NCI-H1694 treated with DMSO at 0.1 percent for 48 hours (cell line): ENCODE measurements around the gene KCTD16.

ENCODE experiments used
- DNase-seq: peaks from one replicate; lab custom pipeline; 2025; lab: John Stamatoyannopoulos, UW

Gene KCTD16

DNA sequence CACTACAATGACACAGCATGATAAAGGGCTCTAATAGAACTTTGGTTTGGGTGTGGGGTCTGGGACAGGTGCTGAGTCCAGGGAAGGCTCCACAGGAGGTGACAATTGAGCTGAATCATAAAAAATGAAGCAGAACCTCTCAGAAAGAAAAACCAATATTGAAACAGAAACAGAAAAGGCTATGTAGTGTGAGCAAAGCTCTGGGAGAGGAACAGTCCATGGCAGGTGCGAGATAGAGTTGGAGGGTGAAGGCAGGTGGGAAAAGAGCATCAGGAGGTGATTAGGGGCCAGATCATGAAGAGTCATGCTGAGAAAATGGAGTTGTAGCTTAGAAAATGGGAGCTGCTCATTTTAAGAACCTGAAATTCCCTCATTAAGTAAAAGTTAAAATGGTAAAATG lies 164.9 kb downstream of the KCTD16 start:
- no peak for DNase-seq

DNA sequence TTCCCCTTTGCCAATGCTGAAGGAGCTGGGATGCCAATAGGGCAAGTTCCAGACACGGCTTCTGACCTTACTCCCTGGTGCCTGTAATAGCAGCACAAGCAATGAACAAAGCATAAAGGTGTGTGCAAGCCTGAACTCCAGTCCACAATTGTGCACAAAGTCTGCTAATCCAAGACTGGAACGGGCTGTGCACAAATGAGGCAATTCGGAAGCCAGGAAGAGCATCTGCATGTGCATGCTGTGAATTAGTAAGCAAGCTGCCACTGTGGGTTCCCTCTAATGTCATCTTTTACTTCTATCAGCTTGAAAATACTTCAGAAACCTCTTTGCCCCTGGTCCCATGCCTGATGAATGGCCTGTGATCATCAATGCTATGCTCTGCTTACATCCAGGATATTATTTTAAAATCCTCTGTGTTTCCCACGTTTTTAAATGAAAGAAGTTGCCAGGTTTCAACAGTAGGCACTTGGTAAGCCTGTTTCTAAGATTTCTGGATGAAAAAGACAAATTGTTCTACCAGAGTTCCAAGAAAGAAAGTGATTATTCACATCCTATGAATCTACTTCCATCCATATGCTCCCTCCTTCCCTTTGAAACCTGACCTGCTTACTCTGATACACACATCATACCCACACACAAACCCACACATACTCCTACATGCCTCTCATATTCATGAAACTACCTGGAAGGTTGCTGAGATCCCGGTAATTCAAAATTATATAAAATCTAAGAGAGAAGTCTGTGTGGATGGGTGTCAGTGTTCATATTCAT lies 165.7 kb downstream of the KCTD16 start:
- no peak for DNase-seq

DNA sequence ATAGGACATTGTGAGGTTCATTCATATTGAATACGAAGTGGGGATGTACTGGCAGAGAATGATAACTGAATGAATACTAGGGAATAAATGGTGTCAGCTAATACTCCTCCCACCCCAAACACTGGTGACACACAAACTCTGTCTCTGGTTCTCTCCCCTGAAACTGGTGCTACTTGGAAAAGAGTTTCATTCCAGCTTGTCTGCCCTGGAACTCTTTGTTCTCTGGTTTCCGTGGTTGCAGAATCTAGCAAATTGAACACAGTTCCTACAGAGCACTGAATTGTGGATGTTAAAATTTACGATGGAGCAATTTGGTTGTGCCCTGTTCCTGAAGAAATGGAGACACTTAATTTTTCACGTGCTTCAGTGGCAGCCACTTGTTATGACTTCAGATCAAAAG lies 181.7 kb downstream of the KCTD16 start:
- DNase-seq = no peak

DNA sequence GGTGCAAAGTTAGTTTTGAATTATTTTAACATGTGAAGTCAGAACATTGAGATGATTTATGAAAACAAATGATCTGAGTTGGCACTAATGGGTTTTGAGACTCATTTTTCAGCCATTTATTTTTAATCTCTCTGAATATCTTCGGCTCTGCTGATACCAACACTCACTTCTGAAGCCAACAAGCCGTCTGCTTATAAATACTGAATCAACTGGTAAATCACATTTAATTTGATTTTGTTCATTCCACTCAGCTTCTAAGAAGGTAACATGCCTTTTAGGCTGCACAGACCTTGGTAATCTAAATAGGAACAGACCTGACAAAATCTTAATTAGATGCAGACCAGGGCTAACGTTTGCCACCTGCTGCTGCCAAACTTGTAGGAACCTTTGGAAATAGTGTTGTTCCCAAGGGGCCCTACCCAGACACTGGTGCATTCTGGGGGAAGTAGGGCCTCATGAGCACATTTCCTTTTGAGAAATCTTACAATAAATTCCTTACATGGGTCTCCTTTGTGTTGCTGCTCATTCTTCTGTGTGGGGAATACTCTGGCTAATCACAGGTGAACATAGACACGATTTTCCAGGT lies 182.2 kb downstream of the KCTD16 start:
- DNase-seq = no peak

DNA sequence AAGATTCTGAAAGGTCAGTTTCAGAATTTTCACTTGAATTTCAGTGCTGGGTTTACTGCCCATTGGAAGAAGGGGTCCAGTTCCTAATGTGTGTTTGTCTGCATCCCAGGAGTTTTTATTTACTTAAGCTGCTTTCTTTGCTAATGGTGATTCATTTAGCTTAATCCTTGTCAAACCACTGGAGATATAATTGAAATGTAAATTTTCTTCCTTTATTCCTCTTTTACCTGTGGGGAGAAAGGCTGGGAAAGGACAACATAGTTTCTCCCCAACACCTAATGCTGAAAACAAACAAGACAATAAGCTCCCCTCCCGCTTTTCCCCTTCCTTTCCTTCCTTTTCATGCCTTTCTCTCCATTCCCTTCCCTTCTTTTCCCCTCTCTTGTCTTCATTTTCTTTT lies 185.8 kb downstream of the KCTD16 start:
- no peak for DNase-seq

DNA sequence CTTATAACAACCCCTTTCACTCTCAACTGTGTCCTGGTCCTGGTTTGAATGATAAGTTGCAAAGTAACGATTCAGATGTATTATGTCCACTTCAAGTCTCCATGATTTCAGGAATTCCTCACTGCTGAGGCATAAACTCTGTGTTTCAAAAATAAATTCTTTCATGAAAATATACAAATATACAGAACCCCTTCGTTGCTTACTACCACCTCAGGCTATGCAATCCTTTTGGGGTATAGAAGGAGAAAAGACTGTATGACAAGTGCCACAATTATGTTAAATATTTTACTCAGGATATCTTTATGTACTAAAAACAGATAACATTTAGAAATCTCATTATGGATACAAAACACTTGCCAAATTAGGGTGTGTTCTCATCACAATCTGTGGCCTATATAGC lies 190.7 kb downstream of the KCTD16 start:
- no peak for DNase-seq

DNA sequence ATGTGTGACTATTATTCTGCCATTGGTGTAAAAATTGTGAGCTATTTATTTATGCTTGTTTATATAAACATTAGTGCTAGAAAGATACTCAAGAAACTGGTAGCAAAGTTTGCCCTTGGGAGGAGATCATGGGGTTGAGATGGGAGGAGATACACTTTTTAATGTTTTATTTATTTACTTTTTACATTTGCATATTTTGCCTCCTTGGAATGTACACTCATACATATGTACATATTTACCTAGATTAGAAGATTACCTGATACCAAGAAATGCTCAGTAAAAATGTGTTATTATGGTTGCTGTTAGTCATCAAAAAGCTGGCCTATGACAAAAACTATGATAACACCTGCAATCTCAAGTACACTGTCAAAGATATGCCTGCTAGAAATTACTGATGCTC lies 195.2 kb downstream of the KCTD16 start:
- DNase-seq = no peak

DNA sequence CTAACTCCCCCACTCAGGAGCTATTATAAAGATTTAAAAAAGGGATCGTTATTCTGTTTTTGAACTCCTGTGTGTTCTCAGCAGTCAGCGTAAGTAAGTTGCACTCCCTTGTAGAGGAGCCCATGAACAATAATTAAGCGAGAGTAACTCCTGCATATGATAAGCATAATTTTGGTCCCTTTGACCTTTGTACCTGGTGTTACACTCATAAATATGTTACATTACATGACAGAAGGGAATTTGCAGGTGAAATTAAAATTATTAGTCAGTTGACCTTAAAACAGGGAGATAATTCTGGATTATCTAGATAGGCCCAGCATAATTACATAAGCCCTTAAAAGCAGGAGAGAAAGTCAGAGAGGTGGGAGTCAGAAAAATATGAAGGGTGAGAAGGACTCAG lies 197.3 kb downstream of the KCTD16 start:
- no peak for DNase-seq

DNA sequence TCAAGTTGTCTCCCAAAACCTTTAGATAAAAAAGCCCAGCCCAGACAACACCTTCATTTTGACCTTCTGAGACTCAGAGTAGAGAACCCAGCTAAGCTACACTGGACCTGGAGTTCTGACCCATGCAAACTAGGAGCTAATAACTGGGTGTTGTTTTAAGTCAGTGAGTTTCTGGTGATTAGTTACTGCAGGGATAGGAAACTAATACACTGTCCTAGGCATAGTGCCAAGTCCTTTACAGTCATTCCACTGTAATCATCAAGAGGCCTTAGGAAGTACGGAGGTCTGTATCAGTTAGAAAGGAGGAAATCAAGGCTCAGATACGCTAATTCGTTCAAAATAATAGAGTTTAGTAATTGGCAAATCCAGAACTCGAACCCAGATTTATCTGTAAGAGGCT lies 197.9 kb downstream of the KCTD16 start:
- no peak for DNase-seq

DNA sequence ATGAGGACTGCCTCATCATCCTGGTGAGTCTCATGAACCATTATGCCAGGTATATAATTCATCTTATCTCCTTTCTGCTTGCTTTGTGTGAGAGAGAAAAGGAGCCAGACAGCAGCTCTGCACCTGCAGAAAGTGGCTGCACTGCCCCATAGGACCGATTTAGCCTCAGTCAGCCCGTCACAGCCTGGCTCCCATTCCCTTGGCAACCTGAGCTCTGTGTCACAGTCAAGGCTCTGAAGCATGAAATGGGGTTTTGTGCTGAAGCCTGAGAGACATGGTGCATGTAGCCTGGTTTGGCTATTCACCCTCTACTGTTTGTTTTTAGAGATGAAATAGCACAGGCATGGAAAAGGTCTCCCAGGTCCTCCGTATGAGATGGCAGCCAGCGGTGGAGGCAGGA lies 198.3 kb downstream of the KCTD16 start:
- no peak for DNase-seq

DNA sequence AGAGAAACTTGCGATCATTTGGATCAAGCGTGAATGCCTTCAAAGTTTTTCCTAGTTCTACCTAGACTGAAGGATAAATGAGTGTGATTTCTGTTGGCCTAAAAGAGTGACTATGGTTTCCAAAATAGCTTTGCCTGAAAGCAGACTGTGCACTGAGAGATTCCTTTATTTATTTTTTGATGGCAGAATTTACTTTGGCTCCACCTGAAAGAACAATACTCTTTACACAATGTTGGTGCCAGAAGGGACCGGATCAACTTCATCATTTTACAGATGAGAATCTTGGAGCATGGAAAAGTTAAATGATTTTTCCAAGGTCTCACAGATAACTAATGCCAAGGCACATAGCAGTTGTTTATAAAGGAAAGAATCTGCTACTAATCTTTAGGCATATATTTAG lies 199.6 kb downstream of the KCTD16 start:
- DNase-seq = no peak

DNA sequence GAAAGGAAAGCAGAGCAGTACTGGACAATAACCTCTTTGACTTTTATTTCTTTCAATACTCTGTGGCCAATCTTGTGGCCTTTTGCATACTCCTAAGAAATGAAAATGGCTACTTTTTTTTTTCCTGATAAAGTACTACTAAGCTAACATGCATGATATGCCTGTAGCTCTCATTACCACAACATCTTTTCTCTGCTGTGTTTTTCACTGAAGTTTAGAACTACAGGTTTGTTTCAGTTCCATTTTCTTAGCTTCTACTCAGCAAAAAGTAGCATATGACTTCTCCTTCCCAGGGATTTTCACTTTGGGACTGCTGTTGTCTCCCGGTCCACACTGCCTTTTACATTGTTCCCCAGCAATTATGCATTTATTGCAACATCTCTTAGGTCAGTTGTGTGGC lies 204.0 kb downstream of the KCTD16 start:
- no peak for DNase-seq

DNA sequence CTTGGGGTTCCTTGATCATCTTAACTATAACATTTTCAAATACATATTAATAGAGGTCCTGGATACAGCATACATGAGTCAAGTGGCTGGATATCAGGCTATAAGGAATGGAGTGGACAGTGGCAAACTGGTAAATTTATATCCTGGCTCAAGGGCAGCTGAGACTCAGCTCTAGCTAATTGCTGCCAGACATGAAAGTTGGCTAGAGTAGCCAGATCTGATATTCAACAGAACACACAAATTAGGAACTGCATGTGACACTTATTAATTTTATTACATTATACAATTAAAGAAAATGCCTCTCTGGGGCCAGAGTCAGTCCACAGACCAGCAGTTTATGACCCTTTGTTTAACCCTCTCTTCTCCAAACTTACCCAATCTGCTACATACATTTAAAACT lies 206.5 kb downstream of the KCTD16 start:
- no peak for DNase-seq

DNA sequence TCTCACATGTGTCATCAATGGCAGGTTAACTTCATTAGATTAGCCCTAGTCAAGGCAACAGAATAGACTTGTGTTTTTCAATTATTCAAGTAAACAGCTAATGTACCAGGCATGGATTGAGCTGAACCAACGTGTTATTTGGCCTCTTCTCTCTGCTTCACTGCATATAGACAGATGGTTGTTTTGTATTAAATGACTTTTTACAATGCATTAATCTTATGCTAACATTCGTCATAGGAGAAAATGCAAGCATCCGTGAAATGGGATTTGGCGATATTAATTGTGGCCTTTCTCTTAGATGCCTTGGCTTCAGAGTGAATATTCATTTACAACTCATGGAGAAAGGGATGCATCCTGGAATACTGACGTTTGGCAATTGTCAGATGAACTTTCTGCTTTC lies 208.0 kb downstream of the KCTD16 start:
- peak; percentile 94 for DNase-seq

DNA sequence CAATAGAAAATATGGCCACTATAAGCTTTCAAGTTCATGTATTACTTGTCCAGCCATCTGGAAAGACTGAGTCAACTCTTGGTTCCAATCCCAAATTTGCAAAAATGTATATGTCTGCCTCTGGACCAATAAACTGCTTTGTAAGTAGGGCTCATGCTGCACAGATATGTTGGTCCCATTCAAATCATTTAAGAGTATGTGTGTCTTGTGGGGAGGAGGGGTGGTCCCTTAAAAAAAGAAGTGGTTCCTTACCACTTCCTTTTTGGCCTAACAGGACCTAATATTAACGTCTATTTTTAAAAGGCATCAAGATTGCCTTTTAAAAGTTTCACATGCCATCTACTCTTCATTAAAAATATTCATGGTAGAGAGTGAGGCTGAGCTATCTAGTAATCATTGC lies 214.9 kb downstream of the KCTD16 start:
- DNase-seq = no peak

DNA sequence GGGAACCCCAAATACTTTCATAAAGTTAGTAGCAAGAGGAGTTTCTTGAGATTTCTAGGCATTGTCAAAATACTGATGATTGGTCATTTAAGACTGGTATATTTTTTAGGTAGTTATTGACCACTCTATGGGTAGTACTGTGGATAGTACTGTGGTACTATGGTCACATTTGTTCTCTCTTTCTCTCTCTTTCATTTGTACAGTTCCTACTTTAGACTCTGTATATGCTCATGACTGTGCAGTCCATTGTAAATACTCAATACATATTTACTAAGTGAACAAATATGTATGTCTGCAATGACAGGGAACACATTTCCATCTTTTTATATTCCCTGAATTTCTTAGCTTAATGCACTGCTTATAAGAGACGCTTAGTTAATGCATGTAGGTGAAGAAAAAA lies 215.6 kb downstream of the KCTD16 start:
- no peak for DNase-seq

DNA sequence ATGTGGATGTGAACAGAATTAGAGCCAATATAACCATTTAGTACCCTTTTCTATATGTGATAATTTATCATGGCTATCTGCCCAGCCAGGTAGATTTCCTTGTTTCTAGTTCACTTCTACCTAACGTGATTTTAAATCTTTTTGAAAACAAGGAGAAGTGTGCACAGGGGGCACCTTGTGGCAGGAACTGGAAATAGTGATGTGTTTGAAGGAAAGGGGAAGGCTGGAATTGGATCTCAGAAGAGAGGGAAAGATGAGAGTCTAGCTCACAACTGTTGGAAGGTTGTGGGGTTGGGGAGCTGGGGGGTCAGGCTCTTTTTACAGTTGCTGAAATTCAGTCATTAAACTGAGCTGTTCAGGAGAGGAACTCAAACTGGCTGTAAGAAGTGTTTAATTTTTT lies 219.5 kb downstream of the KCTD16 start:
- DNase-seq = no peak

DNA sequence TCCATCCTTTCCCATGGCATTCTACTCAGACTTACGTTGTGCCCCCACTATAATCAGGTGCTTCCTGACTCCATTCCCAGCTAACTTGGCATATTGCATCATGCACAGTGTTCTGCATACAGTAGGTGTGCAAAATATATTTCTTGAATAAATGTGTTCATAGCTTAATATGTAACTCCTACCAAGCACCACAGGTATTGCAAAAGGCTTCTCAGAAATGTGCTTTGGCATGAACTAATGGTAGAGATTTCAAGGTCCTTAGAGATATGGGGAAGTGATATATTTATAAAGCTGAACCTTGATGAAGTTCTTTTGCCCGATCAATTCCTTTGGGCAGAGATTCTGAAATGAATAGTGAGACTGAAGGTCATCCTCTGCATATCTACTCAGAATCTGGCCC lies 220.4 kb downstream of the KCTD16 start:
- DNase-seq = no peak

DNA sequence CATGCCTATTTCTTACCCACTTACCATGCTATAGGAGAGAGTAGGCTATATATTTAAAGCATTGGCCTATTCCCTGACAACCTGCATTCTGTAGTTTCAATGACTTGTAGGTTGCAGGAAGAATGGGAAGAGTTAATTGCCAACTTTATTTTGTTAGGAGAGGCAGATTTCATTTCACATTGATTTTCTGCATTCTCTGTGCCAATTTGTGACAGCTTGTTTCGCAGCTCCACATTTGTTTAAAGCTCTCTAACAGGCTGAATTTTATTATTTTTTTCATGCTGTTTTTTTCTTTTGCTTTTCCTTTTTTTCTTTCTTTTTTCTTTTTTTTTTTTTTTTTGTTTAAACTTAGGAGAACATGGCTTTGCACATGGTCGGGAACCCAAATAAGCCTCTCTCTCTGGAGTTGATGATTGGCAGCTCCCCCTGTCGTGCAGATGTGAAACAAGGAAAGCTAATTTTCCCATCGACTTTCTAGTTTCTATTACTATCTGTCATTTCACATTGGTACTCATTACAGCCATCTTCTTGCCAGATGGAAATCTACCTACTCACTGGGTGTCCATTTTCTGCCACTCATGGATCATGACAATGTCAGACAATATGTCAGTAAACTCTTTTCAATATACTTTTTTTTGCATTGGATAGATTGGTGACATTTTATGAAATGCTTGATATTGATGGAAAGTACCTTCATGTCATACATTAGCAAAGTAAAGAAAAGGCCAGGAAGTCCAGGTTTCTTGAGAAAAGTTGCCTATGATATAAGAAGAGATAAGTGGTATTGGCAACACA lies 223.2 kb downstream of the KCTD16 start:
- no peak for DNase-seq

DNA sequence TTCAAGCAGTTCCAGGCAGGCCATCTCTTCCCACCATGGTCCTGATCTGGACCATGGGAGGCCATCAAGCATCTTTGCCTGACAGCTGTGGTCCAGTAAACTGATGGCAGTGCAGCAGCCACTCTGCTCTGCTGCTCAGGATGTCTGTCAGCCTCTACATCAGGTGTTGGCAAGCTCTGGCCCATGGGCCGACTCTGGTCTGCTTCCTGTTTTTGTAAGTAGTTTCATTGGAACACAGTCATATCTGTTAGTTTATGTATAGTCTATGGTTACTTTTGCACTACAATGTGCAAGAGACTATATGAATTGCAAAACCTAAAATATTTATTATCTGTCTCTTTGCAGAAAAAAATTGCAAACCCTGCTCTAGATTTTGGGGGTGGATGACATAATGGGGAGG lies 225.0 kb downstream of the KCTD16 start:
- DNase-seq = no peak

DNA sequence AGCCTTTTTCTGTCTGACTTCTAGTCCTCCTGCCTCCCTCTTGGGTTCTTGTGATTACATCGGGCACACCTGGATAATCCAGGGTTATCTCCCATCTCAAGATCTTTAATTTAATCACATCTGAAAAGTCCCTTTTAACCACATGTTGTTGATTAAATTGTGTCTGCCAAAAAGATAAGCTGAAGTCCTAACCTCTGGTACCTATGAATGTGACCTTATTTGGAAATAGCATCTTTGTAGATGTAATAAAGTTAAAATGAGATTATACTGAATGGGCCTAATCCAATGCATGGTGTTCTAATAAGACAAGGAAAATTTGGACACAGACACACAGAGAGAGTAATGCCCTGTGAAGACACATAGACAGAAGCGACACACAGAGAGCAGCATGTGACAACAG lies 232.4 kb downstream of the KCTD16 start:
- DNase-seq = no peak

DNA sequence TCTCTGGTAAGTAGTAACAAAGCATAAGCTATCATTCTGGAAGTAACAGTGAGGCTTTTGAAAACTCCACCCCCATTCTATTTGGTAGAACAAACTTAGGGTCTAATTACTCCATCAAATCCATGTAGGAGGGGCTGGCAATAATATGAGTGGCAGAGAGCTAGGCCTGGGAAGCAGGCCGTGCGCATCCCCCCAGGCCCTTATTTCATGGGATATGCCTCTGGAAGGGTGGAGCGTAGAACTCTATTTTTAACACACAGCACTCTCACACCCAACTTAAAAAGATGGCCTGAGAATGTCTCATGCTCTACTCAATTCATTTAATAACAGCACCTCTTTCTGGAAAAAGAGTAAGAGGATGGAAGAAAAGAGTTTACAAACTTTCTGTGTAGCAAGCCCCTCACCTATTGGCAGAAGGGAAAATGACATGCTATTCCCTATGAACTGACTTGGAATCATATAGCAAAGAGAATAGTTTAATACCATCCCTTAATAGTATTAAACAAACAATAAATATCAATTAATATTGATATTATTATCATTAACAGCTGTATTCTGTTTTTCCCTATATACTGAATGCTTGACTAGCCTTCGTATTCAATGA lies 233.2 kb downstream of the KCTD16 start:
- no peak for DNase-seq

DNA sequence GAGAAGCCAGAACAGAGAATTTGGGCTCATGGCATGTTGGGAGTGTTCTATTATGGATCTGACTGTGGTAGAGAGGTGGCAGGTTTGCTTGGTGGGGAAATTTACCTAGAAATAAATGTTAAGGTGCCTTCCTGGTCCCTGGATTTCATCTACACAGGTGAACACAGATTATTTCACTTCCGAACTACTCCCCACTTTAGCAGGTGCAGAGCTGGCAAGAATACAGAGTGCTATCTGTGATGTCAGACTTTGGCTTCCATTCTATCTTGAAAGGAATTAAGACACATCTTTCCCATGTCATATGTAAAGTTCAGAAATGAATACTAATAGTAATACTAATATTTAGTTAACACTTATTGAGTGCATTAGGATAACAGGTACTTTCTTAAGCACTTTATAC lies 234.0 kb downstream of the KCTD16 start:
- no peak for DNase-seq
